Left lung (tissue), 10 donors: ENCODE measurements around the gene THOC7. TPM values are rescaled to one million over a fixed set of nuclear protein-coding genes. Genes with fewer than 3 reads are reported as not detected.
A peak's percentile ranks its signal among the peaks of the same experiment; 100 is the strongest.

Experiments used
- ATAC-seq: fragments of 200-7000 bp; cut with Tn5 transposase; one replicate; pipeline ENCODE4 v1.9.1; 2020; ENCODE audit warnings: moderate library complexity
- DNase-seq, 4 donors: peaks; one replicate each; pipeline ENCODE4 v3.0.0-alpha.2; 2013 to 2020
- H3K27ac ChIP-seq, 2 donors: fragments of 200-600 bp; sonication (generic) in 1 of 2; one replicate each; pipeline versions ENCODE4 v1.5.0 to v1.8.0; 2020 to 2021
- H3K27me3 ChIP-seq, 2 donors: fragments of 200-600 bp; sonication (generic) in 1 of 2; one replicate each; pipeline versions ENCODE4 v1.5.0 to v1.8.0; 2020 to 2021
- H3K36me3 ChIP-seq, 2 donors: fragments of 200-600 bp; sonication (generic) in 1 of 2; one replicate each; pipeline versions ENCODE4 v1.5.0 to v1.8.0; 2020 to 2021
- H3K4me1 ChIP-seq, 2 donors: fragments of 200-600 bp; one replicate each; pipeline ENCODE4 v1.8.0; 2021
- H3K4me3 ChIP-seq, 2 donors: fragments of 200-600 bp; sonication (generic) in 1 of 2; one replicate each; pipeline versions ENCODE4 v1.5.0 to v1.8.0; 2020 to 2021; ENCODE audit warnings: mild to moderate bottlenecking in 1 of 2
- H3K9me3 ChIP-seq, 2 donors: fragments of 200-600 bp; sonication (generic) in 1 of 2; one replicate each; pipeline versions ENCODE4 v1.5.0 to v1.8.0; 2020 to 2021
- CTCF ChIP-seq, 2 donors: fragments of 200-600 bp; sonication (generic) in 1 of 2; IDR thresholded peaks; one replicate each; pipeline versions ENCODE4 v1.5.0 to v1.8.0; 2021; ENCODE audit warnings: antibody characterized with exemption in 2 of 2
- intact Hi-C, 2 donors: fragments of 100-400 bp; cut with DNase I; formaldehyde crosslinking; loops; one replicate each; pipeline versions ENCODE4 v1.11.2 to v1.14.2; 2022
- polyA plus RNA-seq, 6 donors: library from polyadenylated mRNA; unstranded; fragments of 120-200 nt; gene quantifications; one replicate each; pipeline ENCODE4 v1.2.1, GENCODE V29; 2013; ENCODE audit not compliant: insufficient read length in 6 of 6
- total RNA-seq, 2 donors: library from RNA; stranded (reverse); fragmentation: NEBNext Ultra II Directional; extraction: Animal tissue kit (Norgen Biotek cat#: 25700); gene quantifications; one replicate each; pipeline ENCODE4 v1.2.1, GENCODE V29; 2021
- donor health status: DM: no; HTN: yes; CAD: no.
- donor health status: DM: no; HTN: no; CAD: no.

Gene THOC7
- total and polyA plus RNA-seq, 8 donors, result 46.7 to 80.2 (median 75.6) TPM

DNA sequence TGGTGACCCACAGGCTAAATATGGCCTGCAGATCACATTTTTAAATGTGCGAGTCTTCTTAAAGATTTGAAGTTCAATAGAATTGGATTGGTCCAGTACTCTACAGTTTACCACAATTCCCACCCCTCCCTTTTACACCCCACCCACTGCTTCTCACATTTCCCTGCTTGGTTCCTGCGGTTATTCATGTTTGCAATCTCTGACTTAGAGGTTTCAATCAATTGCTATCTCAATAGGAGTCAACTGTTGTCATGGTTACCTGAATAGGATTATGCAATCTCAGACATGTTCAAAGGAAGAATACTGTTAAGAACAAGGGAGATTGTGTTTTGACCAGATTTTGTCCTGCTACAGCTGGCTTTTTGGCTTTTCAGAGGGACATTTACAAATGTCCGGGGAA, 49.4 kb downstream of the THOC7 start:
- H3K36me3 ChIP-seq, result no peaks in the 10 kb centered on the region
- H3K9me3 ChIP-seq, result no peaks in the 10 kb centered on the region
- TF ChIP-seq CTCF (IDR thresholded peaks at IDR 0.05), result no peak
- DNase-seq (no peak), ATAC-seq (no peak)
- H3K27me3 ChIP-seq, result no peaks in the 10 kb centered on the region
- H3K4me1 ChIP-seq, result peaks cover 0 to 4% of the 10 kb centered on the region in 2 donors
- intact Hi-C loops, result no loop called here
- H3K4me3 ChIP-seq, result no peak overlapping the region
- H3K27ac ChIP-seq, result no peak overlapping the region

DNA sequence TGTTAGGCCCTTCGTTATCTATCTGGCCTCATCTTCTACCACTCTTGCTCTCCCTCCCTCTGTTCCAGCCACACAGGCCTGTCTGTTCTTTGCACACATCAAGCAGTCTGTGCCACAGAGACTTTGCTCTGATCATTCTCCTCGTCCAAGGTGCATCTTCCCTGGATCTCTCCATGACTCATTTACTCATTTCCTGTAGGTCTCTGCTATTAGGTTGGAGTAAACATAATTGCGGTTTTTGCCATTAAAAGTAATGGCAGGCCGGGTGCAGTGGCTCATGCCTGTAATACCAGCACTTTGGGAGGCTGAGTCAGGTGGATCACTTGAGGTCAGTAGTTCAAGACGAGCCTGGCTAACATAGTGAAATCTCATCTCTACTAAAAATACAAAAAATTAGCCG, 54.0 kb downstream of the THOC7 start:
- intact Hi-C loops, result no loop called here
- no peak for TF ChIP-seq CTCF (IDR thresholded peaks at IDR 0.05)
- no peak for DNase-seq
- Histone ChIP-seq H3K27me3 (no peaks in the 10 kb centered on the region), H3K4me1 (no peaks in the 10 kb centered on the region), H3K36me3 (no peaks in the 10 kb centered on the region), H3K9me3 (no peaks in the 10 kb centered on the region), H3K4me3 (no peak overlapping the region), H3K27ac (no peak overlapping the region)
- no peak for ATAC-seq

DNA sequence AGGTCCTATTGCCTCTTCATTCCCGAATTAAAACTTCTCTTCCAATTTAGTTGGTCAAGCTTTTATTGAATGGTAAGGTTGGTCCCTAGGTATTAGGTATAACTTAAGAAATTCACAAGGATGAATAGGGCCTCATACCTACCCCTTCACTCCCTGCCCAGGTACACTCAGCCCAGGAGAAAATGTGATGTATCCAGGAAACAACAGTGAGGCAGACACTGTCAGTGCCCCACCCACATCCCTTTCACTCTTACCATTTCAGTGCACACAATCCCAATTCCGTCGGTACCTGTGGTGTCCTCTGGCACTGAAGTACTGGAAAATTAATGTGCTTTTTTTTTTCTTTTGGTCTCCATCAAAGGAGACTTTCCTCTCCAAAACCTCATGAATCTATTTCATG, 55.0 kb downstream of the THOC7 start:
- intact Hi-C loops, result no loop called here
- DNase-seq (no peak), ATAC-seq (no peak)
- no peaks in the 10 kb centered on the region for H3K36me3 ChIP-seq
- no peak for TF ChIP-seq CTCF (IDR thresholded peaks at IDR 0.05)
- H3K27ac ChIP-seq, result peak overlapping the region in 1 of 2 donors; percentile 78
- H3K4me1 ChIP-seq, result no peaks in the 10 kb centered on the region
- no peaks in the 10 kb centered on the region for H3K27me3 ChIP-seq
- no peaks in the 10 kb centered on the region for H3K9me3 ChIP-seq
- H3K4me3 ChIP-seq, result no peak overlapping the region

DNA sequence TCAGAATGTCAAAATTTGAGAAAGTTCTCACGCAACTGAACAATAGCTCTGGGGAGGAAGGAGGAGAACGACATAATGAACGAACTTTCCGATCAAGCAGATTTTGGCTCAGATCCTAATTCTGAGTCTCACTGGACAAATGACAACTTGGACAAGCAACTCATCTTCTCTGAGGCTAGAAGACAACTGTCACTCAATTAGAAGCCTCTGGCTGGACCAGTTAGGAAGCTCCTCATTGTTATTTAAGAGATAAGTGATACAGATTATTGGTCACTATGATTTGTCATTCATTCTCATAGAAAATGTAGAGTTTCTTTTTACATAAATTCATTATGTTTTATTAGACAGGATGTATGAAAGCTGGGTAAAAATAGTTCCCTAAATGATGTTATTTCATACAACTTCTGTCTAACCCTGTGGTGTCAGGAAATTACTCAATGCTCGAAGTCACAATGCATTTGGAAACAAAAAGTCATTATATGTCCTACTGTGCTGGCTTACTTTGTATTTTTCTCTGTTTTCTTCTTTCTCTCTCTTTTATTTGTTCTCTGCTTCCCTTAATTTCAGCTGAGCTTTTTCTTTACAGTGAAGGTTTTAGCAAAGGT, 55.5 kb downstream of the THOC7 start:
- Histone ChIP-seq H3K4me1 (no peaks in the 10 kb centered on the region), H3K27ac (peak overlapping the region in 1 of 2 donors; percentile 78), H3K36me3 (no peaks in the 10 kb centered on the region), H3K27me3 (no peaks in the 10 kb centered on the region), H3K4me3 (no peak overlapping the region), H3K9me3 (no peaks in the 10 kb centered on the region)
- intact Hi-C loops, result no loop called here
- ATAC-seq (peak; percentile 46), DNase-seq (no peak)
- TF ChIP-seq CTCF (IDR thresholded peaks at IDR 0.05), result no peak

- DNase-seq (no peak), ATAC-seq (no peak)
- H3K27me3 ChIP-seq, result no peaks in the 10 kb centered on the region
- H3K9me3 ChIP-seq, result no peaks in the 10 kb centered on the region
- no peak overlapping the region for H3K4me3 ChIP-seq
- no peaks in the 10 kb centered on the region for H3K36me3 ChIP-seq
- H3K4me1 ChIP-seq, result no peaks in the 10 kb centered on the region
- no peak overlapping the region for H3K27ac ChIP-seq
- TF ChIP-seq CTCF (IDR thresholded peaks at IDR 0.05), result no peak
- intact Hi-C loops, result no loop called here
Measured at GRCh38 chr3:63803911-63804310, 59.7 kb downstream of the THOC7 start.
